Activated CD4-positive, alpha-beta T cell treated with anti-CD3 and anti-CD28 coated beads, Interleukin-10, Interleukin-2, amounts not matched to agents 100 ng/mL and 50 ng/mL, durations not matched to agents 16 hours and 8 hours (primary cell): ENCODE results near the gene PIWIL1.

Experiments
- DNase-seq: peaks from one replicate; pipeline ENCODE4 v3.0.0-alpha.2; 2020

PIWIL1 gene

DNA sequence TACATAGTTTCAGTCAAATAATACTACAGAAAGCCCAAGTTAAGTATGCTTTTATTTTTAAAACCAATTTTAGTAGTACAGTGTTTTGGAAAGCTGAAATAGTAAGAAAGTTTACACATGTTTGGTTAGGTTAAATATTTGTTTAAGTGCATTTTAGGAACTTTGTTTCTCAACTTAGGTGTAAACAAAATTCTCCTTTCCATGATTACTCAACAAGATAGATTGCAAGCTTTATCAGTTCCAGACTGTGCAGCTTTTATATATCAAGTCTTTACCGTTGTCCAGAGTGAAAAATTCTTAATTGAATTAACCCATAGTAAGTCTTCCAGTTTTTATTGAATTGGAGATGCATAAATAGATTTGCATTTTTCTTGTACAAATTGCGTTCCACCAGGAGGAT lies 45.1 kb downstream of the PIWIL1 start:
- no peak for DNase-seq

DNA sequence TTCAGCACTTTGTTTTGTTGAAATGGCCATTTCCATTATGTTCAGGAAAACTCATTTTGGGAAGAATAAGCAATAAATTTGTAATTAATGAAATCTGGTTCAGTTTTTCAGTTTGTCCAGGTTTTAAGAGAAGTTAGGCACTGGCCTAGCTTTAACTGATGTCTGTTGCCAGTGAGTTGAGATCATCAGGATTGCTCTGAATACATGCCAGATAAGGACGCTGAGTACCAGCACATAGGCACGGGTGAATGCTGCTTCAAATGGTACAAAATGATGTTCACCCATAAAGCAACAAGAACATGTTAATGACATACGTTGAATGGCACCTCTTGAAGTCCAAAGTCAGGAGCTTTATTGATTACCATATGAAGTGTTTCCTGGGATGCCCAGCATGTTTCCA lies 46.5 kb downstream of the PIWIL1 start:
- DNase-seq, result no peak

DNA sequence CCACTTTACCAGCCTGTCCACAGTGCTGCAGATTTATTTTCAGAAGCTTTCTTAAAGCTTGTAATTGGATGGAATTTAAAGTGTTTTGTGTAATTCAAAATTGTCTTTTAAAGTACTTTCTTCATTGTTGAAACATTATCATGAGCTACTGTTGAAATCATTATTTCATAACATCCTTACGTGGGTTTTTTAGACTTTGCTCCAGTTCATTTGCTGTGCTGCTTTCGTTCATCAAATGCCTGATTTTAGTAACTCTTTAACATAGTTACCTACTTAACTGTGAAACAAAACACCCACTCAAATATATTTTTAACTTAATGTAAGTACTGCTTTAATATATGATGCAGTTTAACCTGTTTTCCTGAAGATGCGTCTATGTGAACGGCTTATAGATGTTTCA lies 47.5 kb downstream of the PIWIL1 start:
- no peak for DNase-seq

- no peak for DNase-seq
Observed at GRCh38 chr12:130391186-130391585, 53.5 kb downstream of the PIWIL1 start.

DNA sequence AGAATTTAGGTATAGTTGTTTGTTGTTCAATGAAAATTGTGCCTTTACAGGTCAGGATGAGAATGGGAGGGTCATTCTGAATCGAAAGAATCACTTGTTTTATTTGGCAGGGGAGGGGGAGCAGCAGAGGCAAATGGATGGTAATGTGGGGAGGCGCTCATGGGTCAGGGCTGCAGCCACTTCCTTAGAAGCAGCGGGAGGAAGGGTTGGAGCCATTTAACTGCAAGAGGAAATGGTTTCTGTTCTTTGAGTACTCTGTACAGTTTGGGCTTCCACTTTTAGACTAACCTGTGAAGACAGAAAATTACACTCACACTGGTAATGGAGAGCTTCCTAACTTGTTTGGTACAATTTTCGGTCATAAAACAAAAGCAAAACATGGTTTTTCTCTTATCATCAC lies 57.2 kb downstream of the PIWIL1 start:
- DNase-seq, result peak; percentile 8

- no peak for DNase-seq
Observed at GRCh38 chr12:130396667-130397066, 59.0 kb downstream of the PIWIL1 start.

DNA sequence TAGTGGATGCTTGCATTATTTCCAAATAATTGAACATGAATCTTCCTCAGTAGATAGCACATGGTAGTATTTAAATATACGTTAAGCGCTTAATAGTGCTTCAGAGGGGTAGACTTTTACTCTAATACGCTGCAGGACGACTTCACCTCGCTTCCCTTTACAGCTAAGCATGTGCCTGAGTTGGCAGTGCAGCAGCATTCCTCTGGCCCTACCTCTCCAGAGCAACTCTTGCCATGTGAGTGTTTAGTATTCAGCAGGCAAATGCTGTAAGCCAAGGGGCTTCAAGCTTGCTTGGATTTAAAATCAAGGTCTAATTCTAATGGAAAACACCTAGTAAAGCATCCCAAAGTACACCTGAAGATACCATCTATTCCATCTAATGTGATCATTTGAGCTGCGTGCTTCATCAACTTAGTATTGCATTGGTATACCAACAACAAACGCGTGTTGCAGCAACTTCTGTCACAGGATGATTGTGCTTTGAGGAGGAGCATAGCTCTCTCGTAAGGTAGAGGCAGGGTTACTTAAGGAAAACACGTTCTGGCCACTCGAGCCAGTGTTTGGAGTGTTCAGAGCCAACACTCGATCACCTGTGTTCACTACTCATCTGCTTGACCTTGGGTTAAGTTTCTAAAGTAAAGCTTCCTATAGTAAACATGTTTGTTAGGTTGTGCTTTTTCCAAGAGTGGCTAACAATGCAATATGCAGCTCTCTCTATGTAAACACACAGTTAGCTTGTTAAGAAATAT lies 60.6 kb downstream of the PIWIL1 start:
- no peak for DNase-seq

- DNase-seq, result no peak
Observed at GRCh38 chr12:130401703-130402102, 64.0 kb downstream of the PIWIL1 start.

DNA sequence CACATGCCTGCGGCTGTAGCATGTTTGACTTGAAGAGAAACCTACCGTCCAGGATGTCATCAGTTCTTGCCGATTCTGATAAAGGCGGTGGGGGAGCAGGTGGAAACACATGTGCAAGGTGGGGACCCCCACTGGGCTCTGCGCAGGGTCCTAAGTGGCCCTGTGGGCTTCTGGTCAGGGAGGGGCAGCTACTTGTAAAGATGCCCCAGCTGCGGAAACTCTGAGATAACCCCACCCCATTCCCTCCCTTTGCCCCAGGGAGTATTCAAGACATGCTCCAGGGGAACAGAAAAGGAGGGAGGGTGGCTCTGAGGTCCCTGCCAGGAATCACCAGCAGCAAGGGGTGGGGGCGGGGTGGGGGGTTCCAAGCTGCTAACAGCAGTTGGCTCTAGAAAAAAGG lies 67.6 kb downstream of the PIWIL1 start:
- no peak for DNase-seq

- no peak for DNase-seq
Observed at GRCh38 chr12:130412384-130412783, 74.7 kb downstream of the PIWIL1 start.

- no peak for DNase-seq
Observed at GRCh38 chr12:130413909-130414308, 76.2 kb downstream of the PIWIL1 start.

GRCh38 chr12:130414381-130414780 lies 76.7 kb downstream of the PIWIL1 start:
- DNase-seq, result no peak

GRCh38 chr12:130418251-130418650 lies 80.6 kb downstream of the PIWIL1 start:
- DNase-seq, result no peak

DNA sequence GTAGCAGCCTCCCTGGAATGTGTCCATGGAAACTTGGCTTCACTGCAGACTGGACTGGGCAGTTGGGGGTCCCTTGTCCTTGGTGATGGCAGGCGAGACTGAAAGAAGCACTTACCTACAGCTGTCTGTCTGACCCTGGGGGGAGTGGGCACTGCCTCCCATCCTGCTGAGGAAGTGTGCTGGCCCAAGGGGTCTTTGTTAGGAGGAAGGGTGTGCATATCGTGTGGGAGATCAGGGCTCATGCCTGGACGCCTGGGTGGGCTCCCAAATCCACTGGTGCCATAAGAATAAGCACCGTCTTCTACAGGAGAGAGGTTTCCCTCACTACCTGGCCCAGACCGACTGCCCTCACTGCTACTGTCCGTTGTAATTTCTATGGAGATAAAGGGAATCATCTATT lies 81.4 kb downstream of the PIWIL1 start:
- DNase-seq, result no peak

DNA sequence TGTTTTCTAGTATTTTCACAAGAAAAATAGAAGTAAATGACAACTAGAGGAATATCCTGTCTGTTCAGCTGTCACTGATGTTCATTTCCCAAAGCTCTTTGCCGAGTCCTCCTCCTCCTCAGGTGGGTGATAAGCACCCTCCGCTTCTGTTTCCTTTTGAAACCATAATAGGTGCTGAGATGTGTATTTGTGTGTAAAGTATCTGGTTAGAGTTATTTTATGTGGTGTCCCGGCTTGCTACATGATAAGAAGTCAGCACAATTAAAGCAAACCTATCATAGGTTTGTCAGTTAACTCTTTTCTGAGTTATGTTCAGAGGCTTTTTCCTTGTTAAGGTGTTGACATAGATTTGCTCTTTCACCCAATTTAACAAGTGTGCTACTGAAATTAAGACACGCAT lies 82.4 kb downstream of the PIWIL1 start:
- DNase-seq, result no peak

- no peak for DNase-seq
Observed at GRCh38 chr12:130421896-130422295, 84.2 kb downstream of the PIWIL1 start.
